K562 (cell line): ENCODE results near the gene BOLA3. TPM values are rescaled to one million over a fixed set of nuclear protein-coding genes. Genes with fewer than 3 reads are reported as not detected.

Experiments used
- ATAC-seq: fragments of 200-7000 bp; cut with Tn5 transposase; 3 replicates; pipeline ENCODE4 v1.9.1; 2020; ENCODE audit warnings: moderate library complexity
- BruUV-seq: library from RNA; stranded (reverse); fragments of 400-500 nt; replicated peaks from 2 replicates; lab custom pipeline; 2021; lab: Mats Ljungman, UMichigan
- CTCF ChIA-PET: fragments of 300-600 bp; formaldehyde crosslinking; extraction: SDS; loops from one replicate; lab custom pipeline; 2021; ENCODE audit warnings: low intra/inter-chr PET ratio; lab: Yijun Ruan, JAX
- POLR2A ChIA-PET: fragments of 300-600, 350-650 bp; sonication (Branson Sonifier 250); formaldehyde crosslinking; extraction: SDS; loops from one replicate; lab custom pipeline; 2021; ENCODE audit warnings: antibody characterized with exemption, inconsistent platforms; lab: Yijun Ruan, JAX
- DNase-seq, 4 experiments: peaks; one replicate each; pipeline versions ENCODE4 v3.0.0 to v3.0.0-alpha.2; 2011 to 2018; ENCODE audit warnings: low spot score in 3 of 4, mixed read lengths in 3 of 4; ENCODE audit errors: extremely low read depth in 1 of 4
- FAIRE-seq: peaks from 2 replicates; lab custom pipeline; 2011; peaks lifted over from hg19 to GRCh38; lab: Jason Lieb, UNC
- H2AFZ ChIP-seq: 2 replicates; pipeline ENCODE4 v1.6.0; 2011; ENCODE audit warnings: low read depth, low read length, control low read depth, inconsistent platforms
- H3K27ac ChIP-seq: fragments of 200-600 bp; 3 replicates; pipeline ENCODE4 v1.8.0; 2011; ENCODE audit warnings: low read depth, mild to moderate bottlenecking, control low read depth, inconsistent platforms, low read length, moderate library complexity, mixed read lengths; ENCODE audit errors: extremely low read depth
- H3K27me3 ChIP-seq, 2 experiments: fragments of 300-600 bp in 1 of 2; 2 replicates in 1 of 2; 3 replicates in 1 of 2; pipeline versions ENCODE4 v1.6.0 to v1.8.0; 2011; ENCODE audit warnings: inconsistent platforms in 2 of 2, low read length in 2 of 2, mild to moderate bottlenecking in 1 of 2, mixed read lengths in 1 of 2, moderate library complexity in 1 of 2; ENCODE audit not compliant: control insufficient read depth in 2 of 2, insufficient read depth in 2 of 2
- H3K36me3 ChIP-seq: fragments of 300-600 bp; 3 replicates; pipeline ENCODE4 v1.8.0; 2011; ENCODE audit warnings: mild to moderate bottlenecking, low read length, inconsistent platforms; ENCODE audit not compliant: control insufficient read depth, insufficient read depth
- H3K4me1 ChIP-seq, 2 experiments: fragments of 200-600 bp in 1 of 2; replicated peaks in 1 of 2; 2 replicates in 1 of 2; 3 replicates in 1 of 2; pipeline versions ENCODE4 v1.5.1 to v1.8.0; 2011; ENCODE audit warnings: inconsistent platforms in 2 of 2, low read length in 2 of 2, mild to moderate bottlenecking in 1 of 2, mixed read lengths in 1 of 2, moderate library complexity in 1 of 2; ENCODE audit not compliant: control insufficient read depth in 2 of 2, insufficient read depth in 2 of 2
- H3K4me2 ChIP-seq: 2 replicates; pipeline ENCODE4 v1.6.1; 2011; ENCODE audit warnings: low read length, control low read depth, inconsistent platforms, mixed read lengths; ENCODE audit not compliant: insufficient read depth
- H3K4me3 ChIP-seq: fragments of 200-600 bp; sonication (generic), shearing (Covaris generic); 2 replicates; pipeline ENCODE4 v1.5.1; 2016; ENCODE audit warnings: control low read depth, inconsistent platforms
- H3K79me2 ChIP-seq: fragments of 200-600 bp; 3 replicates; pipeline ENCODE4 v1.8.0; 2011; ENCODE audit warnings: low read length, inconsistent platforms; ENCODE audit not compliant: control insufficient read depth, insufficient read depth
- H3K9ac ChIP-seq, 2 experiments: 2 replicates each; pipeline versions ENCODE4 v1.6.0 to v1.6.1; 2011; ENCODE audit warnings: low read depth in 2 of 2, low read length in 2 of 2, control low read depth in 1 of 2, inconsistent platforms in 1 of 2, mild to moderate bottlenecking in 1 of 2, mixed read lengths in 1 of 2; ENCODE audit not compliant: insufficient read depth in 1 of 2
- H3K9me1 ChIP-seq: one replicate; pipeline ENCODE4 v1.6.0; 2011; ENCODE audit warnings: inconsistent platforms, mild to moderate bottlenecking, low read length, moderate library complexity; ENCODE audit not compliant: control insufficient read depth, insufficient read depth
- H3K9me3 ChIP-seq: replicated peaks from 2 replicates; pipeline ENCODE4 v1.5.1; 2011; ENCODE audit warnings: low read depth, low read length, inconsistent platforms; ENCODE audit not compliant: control insufficient read depth, insufficient read depth
- H4K20me1 ChIP-seq: replicated peaks from 2 replicates; pipeline ENCODE4 v1.6.1; 2011; ENCODE audit warnings: low read length, inconsistent platforms, mixed read lengths; ENCODE audit not compliant: control insufficient read depth, insufficient read depth
- BCOR ChIP-seq: fragments of 450-650 bp; IDR thresholded peaks from 2 replicates; pipeline ENCODE4 v1.6.1; 2016
- CBFA2T2 ChIP-seq: fragments of 450-650 bp; conservative IDR thresholded peaks from 2 replicates; pipeline ENCODE4 v1.6.1; 2017; ENCODE audit warnings: mild to moderate bottlenecking
- CHD1 ChIP-seq: fragments of 200-600 bp; sonication (generic); IDR thresholded peaks from one replicate; pipeline ENCODE4 v1.6.1; 2012; ENCODE audit warnings: mild to moderate bottlenecking, moderate library complexity, low read length, inconsistent platforms
- JUN ChIP-seq, 2 experiments: sonication (generic) in 1 of 2; formaldehyde crosslinking in 1 of 2; IDR thresholded peaks; 2 replicates each; pipeline versions ENCODE4 v1.6.1 to v1.8.0; 2012 to 2022; ENCODE audit warnings: borderline replicate concordance in 2 of 2, mild to moderate bottlenecking in 2 of 2, improper control_type of control experiment in 1 of 2, low read depth in 1 of 2, low read length in 1 of 2, missing genetic modification reagents in 1 of 2
- MEF2A ChIP-seq: IDR thresholded peaks from 2 replicates; pipeline ENCODE4 v1.6.1; 2011; ENCODE audit warnings: low read depth, mild to moderate bottlenecking, low read length, moderate library complexity; ENCODE audit not compliant: control insufficient read depth
- MTA2 ChIP-seq: fragments of 450-650 bp; IDR thresholded peaks from 2 replicates; pipeline ENCODE4 v1.6.1; 2016; ENCODE audit warnings: low read depth
- PURB ChIP-seq: sonication (generic); formaldehyde crosslinking; IDR thresholded peaks from 2 replicates; pipeline ENCODE4 v1.9.0; 2021; ENCODE audit warnings: low read depth, mild to moderate bottlenecking, missing genetic modification reagents
- RBFOX2 ChIP-seq: fragments of 200-400 bp; formaldehyde crosslinking; IDR thresholded peaks from 2 replicates; pipeline ENCODE4 v1.6.1; 2017; ENCODE audit warnings: low read depth, mild to moderate bottlenecking, low read length, moderate library complexity
- SIN3A ChIP-seq, 2 experiments: fragments of 150-350 bp in 1 of 2; IDR thresholded peaks; 2 replicates each; pipeline ENCODE4 v1.6.1; 2011 to 2016; ENCODE audit warnings: borderline replicate concordance in 2 of 2, low read depth in 2 of 2, low read length in 2 of 2, mild to moderate bottlenecking in 2 of 2, moderate library complexity in 2 of 2; ENCODE audit not compliant: control insufficient read depth in 1 of 2
- TAF9B ChIP-seq: fragments of 450-650 bp; IDR thresholded peaks from 2 replicates; pipeline ENCODE4 v1.6.1; 2018; ENCODE audit warnings: mild to moderate bottlenecking; ENCODE audit not compliant: partially characterized antibody
- TCF3 ChIP-seq: sonication (generic); formaldehyde crosslinking; IDR thresholded peaks from 2 replicates; pipeline ENCODE4 v1.4.0; 2020; ENCODE audit warnings: mild to moderate bottlenecking, missing genetic modification reagents
- THRAP3 ChIP-seq: fragments of 450-650 bp; IDR thresholded peaks from 2 replicates; pipeline ENCODE4 v1.6.1; 2016; ENCODE audit warnings: mild to moderate bottlenecking, inconsistent platforms, borderline replicate concordance
- TOE1 ChIP-seq, 2 experiments: fragments of 450-650 bp in 1 of 2; sonication (generic) in 1 of 2; formaldehyde crosslinking in 1 of 2; IDR thresholded peaks; 2 replicates each; pipeline versions ENCODE4 v1.7.1 to v1.8.0; 2016 to 2022; ENCODE audit warnings: borderline replicate concordance in 2 of 2, mild to moderate bottlenecking in 2 of 2, antibody characterized with exemption in 1 of 2, inconsistent platforms in 1 of 2, low read depth in 1 of 2, missing genetic modification reagents in 1 of 2, moderate library complexity in 1 of 2
- ZFP1 ChIP-seq: fragments of 450-650 bp; formaldehyde crosslinking; IDR thresholded peaks from 2 replicates; pipeline ENCODE4 v1.4.0; 2020; ENCODE audit warnings: mild to moderate bottlenecking, mixed read lengths
- ZNF23 ChIP-seq: fragments of 250-450 bp; sonication (Bioruptor Pico); IDR thresholded peaks from 2 replicates; pipeline ENCODE4 v1.4.0; 2020; ENCODE audit warnings: mild to moderate bottlenecking
- WGBS: fragments of 100-300 bp; shearing (Covaris generic); methylation state at CpG from one replicate; pipeline ENCODE4 v1.1.6; 2016; ENCODE audit warnings: low coverage, mixed read lengths; ENCODE audit not compliant: insufficient coverage; ENCODE audit errors: missing lambda C conversion rate; 5-methylcytosine and 5-hydroxymethylcytosine counted together
- in situ Hi-C: fragments of 300-500 bp; cut with MboI; formaldehyde crosslinking; loops from 4 replicates; pipeline ENCODE4 v1.15.0; 2018; ENCODE audit warnings: inconsistent platforms, mixed read lengths
- intact Hi-C: fragments of 100-400 bp; cut with micrococcal nuclease; formaldehyde crosslinking; loops from 2 replicates; pipeline ENCODE4 v1.14.2; 2022
- polyA plus RNA-seq, 8 experiments: library from polyadenylated mRNA; depleted of rRNA in 4 of 8; stranded (reverse) in 5 of 8; unstranded in 3 of 8; fragments of >200 nt; fragmentation: Nextera tagmentation in 2 of 8; fragmentation: Illumina TruSeq in 1 of 8; extraction: Ambion mirVana in 2 of 8; extraction: Trizol in 1 of 8; gene quantifications; 2 replicates each; pipeline versions ENCODE4 v1.2.1 to v1.2.3, GENCODE V29; 2011 to 2014; ENCODE audit warnings: inconsistent platforms in 1 of 8, missing spikeins in 1 of 8
- total RNA-seq, 7 experiments: library from RNA; depleted of rRNA in 6 of 7; stranded (reverse); fragments of >200 nt in 6 of 7; fragmentation: Illumina TruSeq in 2 of 7; extraction: Trizol in 2 of 7; gene quantifications; 2 replicates each; pipeline versions ENCODE4 v1.2.1 to v1.2.3, GENCODE V29; 2011 to 2021; ENCODE audit warnings: low replicate concordance in 1 of 7
- TF ChIP-seq, protein P1 (sequence below): fragments of 250-450 bp; sonication (Bioruptor Pico); IDR thresholded peaks from 2 replicates; pipeline ENCODE4 v1.4.0; 2020; ENCODE audit warnings: mild to moderate bottlenecking
- TF ChIP-seq, protein P2 (sequence below): sonication (generic); formaldehyde crosslinking; IDR thresholded peaks from 2 replicates; pipeline ENCODE4 v1.8.0; 2023; ENCODE audit warnings: mild to moderate bottlenecking, missing genetic modification reagents

The BOLA3 gene
- total and polyA plus RNA-seq, 9 of the 15 experiments (the other 6 are each of a cell fraction or from before 2014, with no cell fraction given) = 149 to 619 (median 255) TPM

DNA sequence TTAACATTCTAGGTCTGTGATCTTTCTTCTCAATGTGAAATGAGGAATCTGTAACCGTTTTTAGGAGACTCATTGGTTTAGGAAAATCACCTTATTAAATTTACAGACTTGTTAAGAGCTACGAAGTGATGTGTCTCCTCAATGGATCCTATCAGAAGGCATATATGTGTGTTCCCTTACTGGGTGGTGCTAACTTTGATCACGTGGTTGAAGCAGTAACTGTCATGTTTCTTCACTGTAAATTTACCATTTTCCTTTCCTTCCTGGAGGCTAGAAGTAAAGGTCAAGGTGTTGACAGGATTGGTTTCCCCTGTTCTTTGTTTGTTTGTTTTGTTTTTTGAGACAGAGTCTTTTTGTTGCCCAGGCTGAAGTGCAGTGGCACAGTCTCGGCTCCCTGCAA, 49.3 kb upstream of the BOLA3 start:
- Histone ChIP-seq H3K79me2 (peaks cover 42% of the 10 kb centered on the region), H3K4me3 (no peak overlapping the region), H3K9me1 (peaks cover 3% of the 10 kb centered on the region), H2AFZ (peak overlapping the region; percentile 78), H3K4me1 (peaks cover 19 to 32% of the 10 kb centered on the region in 2 experiments), H4K20me1 (peaks cover 16% of the 10 kb centered on the region), H3K27me3 (no peaks in the 10 kb centered on the region), H3K4me2 (peak overlapping the region; percentile 96), H3K36me3 (peaks cover 21% of the 10 kb centered on the region), H3K9me3 (no peaks in the 10 kb centered on the region), H3K27ac (peak overlapping the region; percentile 100), H3K9ac (peak overlapping the region; percentile 31 to 39; a peak in 2 of 4 replicates)
- ChIA-PET POLR2A (interaction anchor here (0.8 to 5.8 kb wide), 10 partner anchors 9 to 208 kb away, joined by 3 to 98 read pairs (median 7); partner anchors contain the start of genes BOLA3 and MOB1A), CTCF (interaction anchor here (0.6 kb wide), 1 partner anchor 16 kb away, joined by 3 read pairs; no protein-coding TSS in a partner anchor)
- BruUV-seq = no TSS peak
- in situ Hi-C loops = no loop called here
- FAIRE-seq (peak; percentile 61), ATAC-seq (no peak), DNase-seq (peak in 2 of 4 experiments; percentile 34 to 58)
- intact Hi-C loops = no loop called here
- WGBS = 20% methylated on average over 4 of the region's 4 CpGs
- no peak for TF ChIP-seq ZFP1 (CRISPR knock-in tag)
- no peak for TF ChIP-seq MEF2A
- TF ChIP-seq, protein P1, sequence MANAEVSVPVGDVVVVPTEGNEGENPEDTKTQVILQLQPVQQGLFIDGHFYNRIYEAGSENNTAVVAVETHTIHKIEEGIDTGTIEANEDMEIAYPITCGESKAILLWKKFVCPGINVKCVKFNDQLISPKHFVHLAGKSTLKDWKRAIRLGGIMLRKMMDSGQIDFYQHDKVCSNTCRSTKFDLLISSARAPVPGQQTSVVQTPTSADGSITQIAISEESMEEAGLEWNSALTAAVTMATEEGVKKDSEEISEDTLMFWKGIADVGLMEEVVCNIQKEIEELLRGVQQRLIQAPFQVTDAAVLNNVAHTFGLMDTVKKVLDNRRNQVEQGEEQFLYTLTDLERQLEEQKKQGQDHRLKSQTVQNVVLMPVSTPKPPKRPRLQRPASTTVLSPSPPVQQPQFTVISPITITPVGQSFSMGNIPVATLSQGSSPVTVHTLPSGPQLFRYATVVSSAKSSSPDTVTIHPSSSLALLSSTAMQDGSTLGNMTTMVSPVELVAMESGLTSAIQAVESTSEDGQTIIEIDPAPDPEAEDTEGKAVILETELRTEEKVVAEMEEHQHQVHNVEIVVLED (CRISPR knock-in tag) = no peak
- no peak for TF ChIP-seq THRAP3
- no peak for TF ChIP-seq TCF3 (CRISPR knock-in tag)
- TF ChIP-seq JUN (IDR thresholded peaks at IDR 0.05; ENCODE audit: borderline replicate concordance, low read depth, low read length) = no peak
- TF ChIP-seq JUN (CRISPR knock-in tag; IDR thresholded peaks at IDR 0.05; ENCODE audit: borderline replicate concordance) = no peak
- TF ChIP-seq BCOR = 0 out of 2 replicates have a peak, but pooled peaks have one; percentile 27
- TF ChIP-seq TAF9B = no peak
- TF ChIP-seq MTA2 = no peak
- TF ChIP-seq SIN3A (IDR thresholded peaks at IDR 0.05; ENCODE audit: borderline replicate concordance in 2 of 2, control insufficient read depth in 1 of 2, low read depth in 2 of 2, low read length in 2 of 2) = no peak
- TF ChIP-seq CHD1 = no peak
- TF ChIP-seq RBFOX2 = 0 out of 2 replicates have a peak, but pooled peaks have one; percentile 40
- no peak for TF ChIP-seq ZNF23 (CRISPR knock-in tag)
- TF ChIP-seq PURB (CRISPR knock-in tag) = no peak
- TF ChIP-seq, protein P2, sequence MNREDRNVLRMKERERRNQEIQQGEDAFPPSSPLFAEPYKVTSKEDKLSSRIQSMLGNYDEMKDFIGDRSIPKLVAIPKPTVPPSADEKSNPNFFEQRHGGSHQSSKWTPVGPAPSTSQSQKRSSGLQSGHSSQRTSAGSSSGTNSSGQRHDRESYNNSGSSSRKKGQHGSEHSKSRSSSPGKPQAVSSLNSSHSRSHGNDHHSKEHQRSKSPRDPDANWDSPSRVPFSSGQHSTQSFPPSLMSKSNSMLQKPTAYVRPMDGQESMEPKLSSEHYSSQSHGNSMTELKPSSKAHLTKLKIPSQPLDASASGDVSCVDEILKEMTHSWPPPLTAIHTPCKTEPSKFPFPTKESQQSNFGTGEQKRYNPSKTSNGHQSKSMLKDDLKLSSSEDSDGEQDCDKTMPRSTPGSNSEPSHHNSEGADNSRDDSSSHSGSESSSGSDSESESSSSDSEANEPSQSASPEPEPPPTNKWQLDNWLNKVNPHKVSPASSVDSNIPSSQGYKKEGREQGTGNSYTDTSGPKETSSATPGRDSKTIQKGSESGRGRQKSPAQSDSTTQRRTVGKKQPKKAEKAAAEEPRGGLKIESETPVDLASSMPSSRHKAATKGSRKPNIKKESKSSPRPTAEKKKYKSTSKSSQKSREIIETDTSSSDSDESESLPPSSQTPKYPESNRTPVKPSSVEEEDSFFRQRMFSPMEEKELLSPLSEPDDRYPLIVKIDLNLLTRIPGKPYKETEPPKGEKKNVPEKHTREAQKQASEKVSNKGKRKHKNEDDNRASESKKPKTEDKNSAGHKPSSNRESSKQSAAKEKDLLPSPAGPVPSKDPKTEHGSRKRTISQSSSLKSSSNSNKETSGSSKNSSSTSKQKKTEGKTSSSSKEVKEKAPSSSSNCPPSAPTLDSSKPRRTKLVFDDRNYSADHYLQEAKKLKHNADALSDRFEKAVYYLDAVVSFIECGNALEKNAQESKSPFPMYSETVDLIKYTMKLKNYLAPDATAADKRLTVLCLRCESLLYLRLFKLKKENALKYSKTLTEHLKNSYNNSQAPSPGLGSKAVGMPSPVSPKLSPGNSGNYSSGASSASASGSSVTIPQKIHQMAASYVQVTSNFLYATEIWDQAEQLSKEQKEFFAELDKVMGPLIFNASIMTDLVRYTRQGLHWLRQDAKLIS (CRISPR knock-in tag) = no peak
- TF ChIP-seq TOE1 (IDR thresholded peaks at IDR 0.05; ENCODE audit: borderline replicate concordance) = peak; percentile 96
- no peak for TF ChIP-seq TOE1 (CRISPR knock-in tag; IDR thresholded peaks at IDR 0.05; ENCODE audit: borderline replicate concordance, low read depth)
- TF ChIP-seq CBFA2T2 = peak; percentile 68
